ENCODE data around the gene RTP2.

The RTP2 gene

GRCh38 chr3:187740421-187741399 is 38.4 kb upstream of the RTP2 start:
- peak overlapping the region; percentile 51 for H3K27ac ChIP-seq (ENCODE audit: extremely low read depth, low read depth, low read length)
- no peaks in the 10 kb centered on the region for H3K9me3 ChIP-seq (ENCODE audit: control insufficient read depth, insufficient read depth, low read depth, low read length)
- POLR2A ChIA-PET, result no interaction called here
- TF ChIP-seq YY1 (tag by site-specific recombination; IDR thresholded peaks at IDR 0.05) (peak; percentile 51; the same call in 1 of the 2 replicates), ZNF654 (tag by site-specific recombination; IDR thresholded peaks at IDR 0.05; ENCODE audit: low read depth) (peak; percentile 56), ZNF600 (tag by site-specific recombination; IDR thresholded peaks at IDR 0.05) (peak; percentile 61), KLF10 (tag by site-specific recombination; IDR thresholded peaks at IDR 0.05) (0 out of 2 replicates have a peak, but pooled peaks have one; percentile 10), ZBTB20 (tag by site-specific recombination; IDR thresholded peaks at IDR 0.05) (peak; percentile 63), ZBTB8A (tag by site-specific recombination; IDR thresholded peaks at IDR 0.05) (peak; percentile 22), ZSCAN30 (tag by site-specific recombination; IDR thresholded peaks at IDR 0.05) (peak; percentile 65), ZBTB11 (tag by site-specific recombination; conservative IDR thresholded peaks at IDR 0.05; ENCODE audit: low read depth) (0 out of 2 replicates have a peak, but pooled peaks have one; percentile 47), KLF9 (tag by site-specific recombination; IDR thresholded peaks at IDR 0.05; ENCODE audit: low read depth) (0 out of 2 replicates have a peak, but pooled peaks have one; percentile 14), PATZ1 (tag by site-specific recombination; IDR thresholded peaks at IDR 0.05) (peak; percentile 79), ZNF398 (tag by site-specific recombination; IDR thresholded peaks at IDR 0.05) (0 out of 2 replicates have a peak, but pooled peaks have one; percentile 25), CTCF (tag by site-specific recombination; IDR thresholded peaks at IDR 0.05) (peak; percentile 87), ZEB2 (tag by site-specific recombination; IDR thresholded peaks at IDR 0.05) (peak; percentile 61), ZBTB48 (tag by site-specific recombination; IDR thresholded peaks at IDR 0.05) (peak; percentile 30; the same call in 1 of the 2 replicates), SETDB1 (IDR thresholded peaks at IDR 0.05; ENCODE audit: insufficient read length, low read length) (no peak), ZNF670 (tag by site-specific recombination; IDR thresholded peaks at IDR 0.05; ENCODE audit: low read depth) (no peak), ZNF18 (tag by site-specific recombination; IDR thresholded peaks at IDR 0.05) (no peak), ZNF341 (tag by site-specific recombination; IDR thresholded peaks at IDR 0.05; ENCODE audit: low read depth) (peak; percentile 63), ZNF354C (tag by site-specific recombination; IDR thresholded peaks at IDR 0.05; ENCODE audit: borderline replicate concordance, low read depth) (no peak), ZNF549 (tag by site-specific recombination; IDR thresholded peaks at IDR 0.05) (no peak)
- peak overlapping the region; percentile 49 for H3K4me3 ChIP-seq (ENCODE audit: low read depth, low read length)
- no peaks in the 10 kb centered on the region for H3K36me3 ChIP-seq (ENCODE audit: control insufficient read depth in 2 of 2, insufficient read depth in 1 of 2, low read length in 2 of 2)
- CTCF ChIA-PET, result interaction anchor here (0.5 to 5.7 kb wide), 50 partner anchors 9 to 1517 kb away, joined by 3 to 205 read pairs (median 4); no protein-coding TSS in a partner anchor
- H3K4me1 ChIP-seq (ENCODE audit: control insufficient read depth, insufficient read depth, low read length), result no peaks in the 10 kb centered on the region
